ENCODE data around the gene MYO1H.

GRCh38 chr12:109439181-109439580 lies 91.5 kb downstream of the MYO1H start:
- no peak for TF ChIP-seq POLR2A (IDR thresholded peaks at IDR 0.05)
- no peak for TF ChIP-seq CTCF (IDR thresholded peaks at IDR 0.05)

Data from uterus (tissue), 2 donors.